Epithelial cell of proximal tubule (primary cell): ENCODE data around the gene LYVE1. TPM values are rescaled to one million over a fixed set of nuclear protein-coding genes. Genes with fewer than 3 reads are reported as not detected.

ENCODE experiments used
- DNase-seq: peaks from one replicate; pipeline ENCODE4 v3.0.0-alpha.2; 2011; ENCODE audit warnings: low read depth
- H3K4me3 ChIP-seq: 2 replicates; pipeline ENCODE4 v1.5.1; 2011; ENCODE audit warnings: low read depth, mild to moderate bottlenecking, low read length
- CTCF ChIP-seq: conservative IDR thresholded peaks from 2 replicates; pipeline ENCODE4 v1.5.1; 2012; ENCODE audit warnings: low read depth, mild to moderate bottlenecking, low read length
- total RNA-seq: library from RNA; depleted of rRNA; stranded (reverse); fragments of >200 nt; gene quantifications from 2 replicates; pipeline ENCODE4 v1.2.3, GENCODE V29; 2015

The LYVE1 gene
- total RNA-seq, 1 donor from 2014 or later, result 0.35 TPM

GRCh38 chr11:10572533-10572932 is 4.1 kb upstream of the LYVE1 start:
- H3K4me3 ChIP-seq, result no peak overlapping the region
- no peak for TF ChIP-seq CTCF

GRCh38 chr11:10567446-10567845 is 1.0 kb downstream of the LYVE1 start:
- DNase-seq, result no peak
- H3K4me3 ChIP-seq, result no peak overlapping the region
- no peak for TF ChIP-seq CTCF

More at GRCh38 chr11:10572533-10572932, 4.1 kb upstream of the LYVE1 start:
- DNase-seq, result no peak

- no peak for TF ChIP-seq CTCF
- no peak overlapping the region for H3K4me3 ChIP-seq
- no peak for DNase-seq
Measured at GRCh38 chr11:10566257-10566957, 2.1 kb downstream of the LYVE1 start.

GRCh38 chr11:10565493-10565892 is 3.0 kb downstream of the LYVE1 start:
- no peak for TF ChIP-seq CTCF
- no peak for DNase-seq
- H3K4me3 ChIP-seq, result no peak overlapping the region

GRCh38 chr11:10564696-10565318 is 3.7 kb downstream of the LYVE1 start:
- H3K4me3 ChIP-seq, result no peak overlapping the region
- TF ChIP-seq CTCF, result peak; percentile 47
- DNase-seq, result no peak

- no peak for TF ChIP-seq CTCF
- H3K4me3 ChIP-seq, result no peak overlapping the region
- DNase-seq, result no peak
Measured at GRCh38 chr11:10564030-10564429, 4.4 kb downstream of the LYVE1 start.

- no peak for TF ChIP-seq CTCF
- no peak overlapping the region for H3K4me3 ChIP-seq
- DNase-seq, result no peak
Measured at GRCh38 chr11:10561947-10562346, 6.5 kb downstream of the LYVE1 start.
